ENCODE data around the gene MARCHF10. TPM values are rescaled to one million over a fixed set of nuclear protein-coding genes. Genes with fewer than 3 reads are reported as not detected.

MARCHF10 gene
- total RNA-seq, 2 experiments from 2014 or later = not detected

Other genes with a start within 250 kb of the MARCHF10 start
- gene MRC2, start 180.6 kb downstream of the MARCHF10 start, total RNA-seq = 1 to 10 TPM; 1.7 to 2.3 TPM
- gene TANC2, start 157.9 kb upstream of the MARCHF10 start, total RNA-seq = 1 to 10 TPM; 8.0 to 8.6 TPM